ENCODE data around the gene JCHAIN.

GRCh38 chr4:70674191-70674590 lies 7.9 kb upstream of the JCHAIN start:
- TF ChIP-seq CTCF (IDR thresholded peaks at IDR 0.05; ENCODE audit: insufficient read depth, low read length, poor library complexity, severe bottlenecking) (no peak), EZH2phosphoT487 (conservative IDR thresholded peaks at IDR 0.05; ENCODE audit: low read length) (no peak)

Data from SU-DHL-6 (cell line).